Breast epithelium (tissue), 3 donors: Measurements from ENCODE around the gene LIPA.

Experiments used
- CTCF ChIP-seq, 3 donors: fragments of 450-650 bp; IDR thresholded peaks; one replicate each; pipeline ENCODE4 v1.5.1; 2016 to 2017; ENCODE audit warnings: antibody characterized with exemption in 3 of 3, mild to moderate bottlenecking in 3 of 3, moderate library complexity in 3 of 3
- POLR2A ChIP-seq: fragments of 450-650 bp; IDR thresholded peaks from one replicate; pipeline ENCODE4 v1.6.1; 2016; ENCODE audit warnings: antibody characterized with exemption, mild to moderate bottlenecking, moderate library complexity

- TF ChIP-seq CTCF (IDR thresholded peaks at IDR 0.05) (no peak), POLR2A (no peak)
Observed at GRCh38 chr10:89241026-89241425, 10.5 kb downstream of the LIPA start.
